Uterus (tissue), 2 donors: ENCODE data around the gene NOSTRIN.
"Not testable (repeated sequence)": the region's sequence is repeated elsewhere in the genome, so short reads cannot be mapped to it uniquely, and the experiment has no call there.

Source experiments
- POLR2A ChIP-seq, 2 donors: fragments of 450-650 bp; IDR thresholded peaks; one replicate each; pipeline ENCODE4 v1.6.1; 2016; ENCODE audit warnings: antibody characterized with exemption in 2 of 2, mild to moderate bottlenecking in 1 of 2, moderate library complexity in 1 of 2
- TF ChIP-seq, protein P1 (sequence below), 4 experiments: fragments of 200-600 bp in 2 of 4; fragments of 450-650 bp in 2 of 4; sonication (generic) in 2 of 4; IDR thresholded peaks; one replicate each; pipeline ENCODE4 v1.5.1; 2016 to 2019; ENCODE audit warnings: antibody characterized with exemption in 4 of 4, mild to moderate bottlenecking in 2 of 4, moderate library complexity in 1 of 4

DNA sequence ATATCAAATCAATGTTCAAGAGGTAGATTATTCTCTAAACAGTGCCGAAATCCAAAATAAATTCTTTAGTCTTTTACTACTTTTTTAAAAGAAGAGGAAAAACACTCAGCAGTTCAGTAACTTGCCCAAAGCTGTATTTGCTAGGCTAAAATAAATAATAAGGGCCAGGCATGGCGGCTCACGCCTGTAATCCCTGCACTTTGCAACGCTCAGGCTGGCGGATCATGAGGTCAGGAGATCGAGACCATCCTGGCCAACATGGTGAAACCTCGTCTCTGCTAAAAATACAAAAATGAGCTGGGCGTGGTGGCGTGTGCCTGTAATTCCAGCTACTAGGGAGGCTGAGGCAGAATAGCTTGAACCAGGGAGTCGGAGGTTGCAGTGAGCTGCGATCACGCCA lies 79.7 kb downstream of the NOSTRIN start:
- TF ChIP-seq POLR2A (IDR thresholded peaks at IDR 0.05) = not testable (repeated sequence)
- TF ChIP-seq, protein P1, sequence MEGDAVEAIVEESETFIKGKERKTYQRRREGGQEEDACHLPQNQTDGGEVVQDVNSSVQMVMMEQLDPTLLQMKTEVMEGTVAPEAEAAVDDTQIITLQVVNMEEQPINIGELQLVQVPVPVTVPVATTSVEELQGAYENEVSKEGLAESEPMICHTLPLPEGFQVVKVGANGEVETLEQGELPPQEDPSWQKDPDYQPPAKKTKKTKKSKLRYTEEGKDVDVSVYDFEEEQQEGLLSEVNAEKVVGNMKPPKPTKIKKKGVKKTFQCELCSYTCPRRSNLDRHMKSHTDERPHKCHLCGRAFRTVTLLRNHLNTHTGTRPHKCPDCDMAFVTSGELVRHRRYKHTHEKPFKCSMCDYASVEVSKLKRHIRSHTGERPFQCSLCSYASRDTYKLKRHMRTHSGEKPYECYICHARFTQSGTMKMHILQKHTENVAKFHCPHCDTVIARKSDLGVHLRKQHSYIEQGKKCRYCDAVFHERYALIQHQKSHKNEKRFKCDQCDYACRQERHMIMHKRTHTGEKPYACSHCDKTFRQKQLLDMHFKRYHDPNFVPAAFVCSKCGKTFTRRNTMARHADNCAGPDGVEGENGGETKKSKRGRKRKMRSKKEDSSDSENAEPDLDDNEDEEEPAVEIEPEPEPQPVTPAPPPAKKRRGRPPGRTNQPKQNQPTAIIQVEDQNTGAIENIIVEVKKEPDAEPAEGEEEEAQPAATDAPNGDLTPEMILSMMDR (IDR thresholded peaks at IDR 0.05) = not testable (repeated sequence)
